GM21381 (cell line): ENCODE data around the gene KPNA3.
"Not testable (repeated sequence)": the region's sequence is repeated elsewhere in the genome, so short reads cannot be mapped to it uniquely, and the experiment has no call there.

Experiments
- ATAC-seq: cut with Tn5 transposase; IDR thresholded peaks from one replicate; pipeline ENCODE4 v1.9.1; 2021; ENCODE audit warnings: mild to moderate bottlenecking, moderate library complexity; ENCODE audit not compliant: unreplicated experiment

Gene KPNA3

DNA sequence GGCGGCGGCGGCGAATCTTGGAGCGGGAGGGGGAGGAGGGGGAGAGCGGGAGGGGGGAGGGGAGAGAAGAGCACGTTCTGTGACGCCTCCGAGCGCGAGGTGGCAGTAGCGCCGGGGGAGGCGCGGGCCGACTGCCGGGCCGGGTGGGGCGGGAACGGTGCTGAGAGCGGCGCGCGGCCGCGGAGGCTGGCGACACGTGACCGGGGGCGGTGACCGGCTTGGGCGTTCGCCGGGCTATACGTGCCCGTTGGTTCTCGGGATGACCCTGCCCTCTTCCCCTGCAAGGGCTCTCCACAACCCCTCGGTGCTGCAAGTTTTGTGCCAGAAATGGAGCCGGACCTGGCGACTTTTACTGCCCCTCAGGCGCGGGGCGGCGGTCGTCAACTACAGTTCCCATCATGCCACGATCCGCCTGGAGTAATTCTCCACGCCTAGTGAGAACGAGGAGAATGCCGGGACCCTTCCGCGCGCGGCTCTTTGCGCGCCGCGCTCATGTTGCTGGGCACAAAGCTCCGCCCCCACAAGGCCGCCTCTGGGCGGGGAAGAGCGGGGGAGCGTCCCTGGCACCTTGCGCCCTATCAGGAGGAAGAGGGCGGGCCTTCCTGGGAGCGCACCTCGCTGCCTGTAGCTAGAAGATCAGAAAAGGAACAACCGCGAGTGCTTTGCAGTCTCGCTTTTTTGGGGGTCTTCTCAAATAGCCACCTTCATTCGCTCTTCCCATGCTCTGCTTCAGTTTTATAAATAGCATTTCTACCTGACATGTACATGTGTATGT lies at the start of gene KPNA3:
Gene KPNA3, minus strand, starts transcription at position 133 of the 775 bp plus-strand sequence. CDS start 176 bp downstream, outside the sequence.
- ATAC-seq: peak; percentile 85

DNA sequence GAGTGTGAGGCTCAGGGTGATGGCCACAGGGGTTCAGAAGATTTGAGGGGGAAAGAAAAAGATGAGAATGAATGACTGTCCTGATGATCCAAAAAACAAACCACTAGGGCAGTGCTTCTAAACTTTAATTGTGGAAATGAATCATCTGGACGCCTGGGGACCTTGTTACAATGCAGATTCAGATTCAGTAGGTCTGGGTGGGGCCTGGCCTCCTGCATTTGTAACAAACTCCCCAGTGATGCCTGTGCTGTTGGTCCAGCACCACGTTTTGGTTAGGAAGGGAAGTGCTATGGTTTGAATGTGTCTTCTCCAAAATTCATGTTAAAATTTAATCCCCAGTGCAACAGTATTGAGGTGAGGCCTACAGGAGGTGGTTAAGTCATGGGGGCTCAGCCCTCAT lies 49.5 kb upstream of the KPNA3 start:
- no peak for ATAC-seq

DNA sequence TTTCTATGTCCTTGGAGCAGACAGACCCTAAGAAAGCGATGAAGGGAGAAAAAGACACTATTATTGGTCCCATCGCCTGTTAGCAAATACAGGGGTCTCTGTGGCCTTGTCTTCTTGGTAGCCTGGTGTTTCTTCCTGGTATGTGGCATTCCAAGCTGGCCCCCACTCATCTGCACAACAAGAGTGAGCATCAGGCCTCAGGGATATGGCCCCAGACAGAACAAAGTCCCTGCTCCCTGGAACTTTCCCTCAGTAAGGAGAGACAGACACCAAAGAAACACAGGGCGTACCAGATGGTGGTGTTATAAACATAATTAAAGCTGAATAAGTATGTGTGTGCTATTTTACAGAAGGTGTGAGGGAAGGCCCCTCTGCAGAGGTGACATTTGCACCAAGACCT lies 48.2 kb upstream of the KPNA3 start:
- ATAC-seq: no peak

DNA sequence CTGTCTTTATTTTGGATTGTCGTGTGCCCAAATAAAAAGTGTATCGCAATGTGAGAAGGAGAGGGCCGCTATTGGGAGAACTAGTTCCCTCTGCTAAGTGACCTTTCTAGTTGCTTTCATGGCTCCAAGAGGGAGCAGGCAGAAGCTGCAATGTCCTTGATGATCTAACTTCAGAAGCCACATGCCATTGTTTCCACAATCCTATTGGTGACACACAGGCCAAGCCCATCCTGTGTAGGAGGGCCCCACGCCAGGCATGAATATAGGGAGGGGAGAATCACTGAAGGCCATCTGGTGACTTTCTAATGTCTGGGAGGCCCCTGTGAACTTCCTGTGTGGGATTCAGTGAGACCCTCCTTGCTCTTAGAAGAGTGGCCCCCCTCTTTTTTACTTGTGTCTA lies 47.8 kb upstream of the KPNA3 start:
- no peak for ATAC-seq

GRCh38 chr13:49838989-49839388 lies 46.5 kb upstream of the KPNA3 start:
- no peak for ATAC-seq

- ATAC-seq: no peak
Observed at GRCh38 chr13:49836516-49836915, 44.0 kb upstream of the KPNA3 start.

DNA sequence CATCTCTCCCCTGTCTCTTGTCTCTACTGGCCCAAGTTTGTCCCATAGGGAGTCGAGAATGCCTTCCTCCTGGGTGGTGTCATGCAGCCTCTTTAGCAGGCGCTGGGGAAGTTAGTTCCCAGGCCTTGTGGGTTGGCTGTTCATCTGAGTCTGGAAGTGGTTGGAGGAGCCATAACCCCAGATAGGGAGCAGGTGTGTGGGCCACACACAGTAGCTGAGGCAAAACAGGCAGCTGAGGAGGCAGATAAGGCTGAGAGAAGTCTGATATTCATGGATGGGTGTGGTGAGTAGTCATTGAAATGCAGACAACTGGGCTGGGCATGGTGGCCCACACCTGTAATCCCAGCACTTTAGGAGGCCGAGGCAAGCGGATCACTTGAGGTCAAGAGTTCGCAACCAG lies 40.9 kb upstream of the KPNA3 start:
- no peak for ATAC-seq

DNA sequence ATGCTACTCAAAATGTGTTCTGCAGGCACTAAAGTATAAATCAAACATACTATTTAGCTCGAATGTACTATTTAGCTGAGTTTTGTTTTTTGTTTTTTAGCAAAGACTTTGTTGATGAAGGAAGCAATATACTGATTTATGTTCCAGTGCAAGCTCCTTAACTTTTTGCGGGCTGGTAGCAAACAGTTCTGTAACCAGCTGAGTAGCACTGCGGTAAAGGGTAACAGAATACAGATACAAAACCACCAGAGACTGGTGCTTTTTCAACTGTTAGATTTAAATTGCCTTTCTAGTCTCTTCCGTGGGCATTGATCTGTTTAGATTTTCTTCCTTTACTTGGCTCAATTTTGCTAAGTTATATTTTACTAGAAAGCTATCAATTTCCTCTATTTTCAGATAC lies 39.0 kb upstream of the KPNA3 start:
- ATAC-seq: no peak

DNA sequence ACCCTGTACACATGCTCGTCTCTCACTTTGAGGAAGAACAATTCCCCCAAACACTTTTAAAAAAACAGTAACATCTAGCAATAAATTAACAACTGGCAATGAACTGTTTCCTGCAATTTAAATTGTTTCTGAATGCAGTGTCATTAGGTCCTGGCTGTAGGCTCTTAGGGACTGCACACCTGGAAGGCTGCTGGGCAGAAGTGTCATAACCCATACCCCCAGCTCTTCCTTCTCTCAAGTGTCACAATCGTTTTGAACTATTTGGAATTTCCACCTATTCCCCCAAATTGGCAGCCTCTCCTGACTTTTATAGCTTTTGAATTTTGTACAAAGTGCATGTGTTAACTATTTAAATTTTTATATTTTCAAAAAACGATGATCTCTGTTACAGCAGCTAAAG lies 38.2 kb upstream of the KPNA3 start:
- no peak for ATAC-seq

DNA sequence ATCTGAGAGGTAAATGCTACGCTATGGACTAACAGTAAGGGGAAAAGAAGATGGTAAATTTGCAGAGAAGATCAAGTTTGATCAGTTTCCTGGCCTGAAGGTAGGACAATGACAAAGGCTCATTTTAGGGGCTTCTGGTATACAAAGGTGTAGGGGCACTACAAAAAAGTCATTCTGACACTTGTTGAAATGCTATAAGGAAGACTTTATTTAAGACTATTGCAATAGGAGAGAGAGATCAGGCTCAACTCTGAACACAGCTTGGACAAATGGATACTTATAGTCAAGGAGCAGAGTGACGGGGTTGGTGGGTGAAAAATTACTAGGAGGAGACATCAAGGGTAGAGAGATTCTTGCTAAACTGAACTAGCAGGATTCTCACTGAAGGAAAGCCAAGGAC lies 37.2 kb upstream of the KPNA3 start:
- ATAC-seq: no peak

- no peak for ATAC-seq
Observed at GRCh38 chr13:49828453-49828852, 36.0 kb upstream of the KPNA3 start.

GRCh38 chr13:49827891-49828290 lies 35.4 kb upstream of the KPNA3 start:
- no peak for ATAC-seq

DNA sequence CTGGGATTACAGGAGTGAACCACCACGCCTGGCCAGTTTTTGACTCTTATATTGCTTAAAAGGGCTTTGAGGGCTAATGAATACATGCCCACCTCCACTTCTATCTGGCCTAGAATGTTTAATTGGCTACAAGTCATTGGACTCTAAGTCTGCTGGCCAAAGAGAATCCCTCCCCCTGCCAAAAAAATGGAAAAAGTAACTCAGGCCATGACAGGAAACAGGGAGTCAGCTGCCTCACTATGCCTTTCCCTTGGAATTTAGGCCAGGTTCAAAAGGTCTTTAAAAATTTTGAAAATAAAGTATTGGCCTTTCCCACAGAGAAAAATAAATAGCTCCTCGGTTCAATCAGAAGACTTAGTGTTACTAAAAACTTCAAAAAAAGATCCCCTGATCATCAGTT lies 34.9 kb upstream of the KPNA3 start:
- no peak for ATAC-seq

GRCh38 chr13:49821216-49822009 lies 28.9 kb upstream of the KPNA3 start:
- ATAC-seq: no peak

GRCh38 chr13:49820591-49821215 lies 28.2 kb upstream of the KPNA3 start:
- no peak for ATAC-seq

GRCh38 chr13:49816047-49816446 lies 23.6 kb upstream of the KPNA3 start:
- ATAC-seq: not testable (repeated sequence)

GRCh38 chr13:49814551-49815270 lies 22.2 kb upstream of the KPNA3 start:
- ATAC-seq: no peak

DNA sequence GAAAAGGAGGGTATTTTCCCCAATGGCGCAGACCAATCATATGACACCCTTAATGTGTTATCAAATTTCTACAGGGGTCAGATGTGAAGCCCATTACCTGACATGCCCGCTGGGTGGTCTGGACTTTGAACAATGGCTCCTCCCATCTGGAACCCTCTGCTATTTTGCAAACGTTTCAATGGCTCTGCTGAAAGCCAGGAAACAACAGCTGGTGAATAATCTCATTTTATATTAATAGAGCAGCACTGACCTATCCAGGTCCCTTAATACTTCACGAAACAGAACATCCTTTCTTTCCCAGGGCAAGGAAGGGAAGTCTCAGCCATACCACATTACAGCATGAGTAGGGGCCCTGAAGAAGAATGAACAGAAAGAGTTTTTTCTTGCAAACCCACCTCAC lies 20.3 kb upstream of the KPNA3 start:
- ATAC-seq: no peak

DNA sequence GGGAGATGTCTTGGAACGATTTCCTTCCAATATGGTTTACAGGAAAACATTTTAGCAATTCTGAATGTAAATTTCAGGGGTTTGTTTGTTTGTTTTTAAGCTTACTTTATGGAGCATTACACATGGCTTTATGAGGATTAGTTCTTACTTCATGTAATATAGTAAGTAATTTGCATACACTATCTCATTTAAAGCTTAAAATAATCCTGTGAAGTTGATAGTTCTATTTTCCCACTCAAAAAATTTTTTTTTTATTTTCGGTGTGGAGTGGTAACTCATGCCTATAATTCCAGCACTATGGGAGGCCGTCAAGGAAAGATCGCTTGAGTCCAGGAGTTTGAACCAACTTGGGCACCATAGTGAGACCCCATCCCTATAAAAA lies 19.0 kb upstream of the KPNA3 start:
- ATAC-seq: no peak

GRCh38 chr13:49810567-49811526 lies 18.4 kb upstream of the KPNA3 start:
- ATAC-seq: no peak
